K562 (cell line): ENCODE measurements around the gene PKP1. TPM values are rescaled to one million over a fixed set of nuclear protein-coding genes. Genes with fewer than 3 reads are reported as not detected.

Experiments
- ATAC-seq: fragments of 200-7000 bp; cut with Tn5 transposase; 3 replicates; pipeline ENCODE4 v1.9.1; 2020; ENCODE audit warnings: moderate library complexity
- BruUV-seq: library from RNA; stranded (reverse); fragments of 400-500 nt; replicated peaks from 2 replicates; lab custom pipeline; 2021; lab: Mats Ljungman, UMichigan
- CTCF ChIA-PET: fragments of 300-600 bp; formaldehyde crosslinking; extraction: SDS; loops from one replicate; lab custom pipeline; 2021; ENCODE audit warnings: low intra/inter-chr PET ratio; lab: Yijun Ruan, JAX
- POLR2A ChIA-PET: fragments of 300-600, 350-650 bp; sonication (Branson Sonifier 250); formaldehyde crosslinking; extraction: SDS; loops from one replicate; lab custom pipeline; 2021; ENCODE audit warnings: antibody characterized with exemption, inconsistent platforms; lab: Yijun Ruan, JAX
- DNase-seq, 4 experiments: peaks; one replicate each; pipeline versions ENCODE4 v3.0.0 to v3.0.0-alpha.2; 2011 to 2018; ENCODE audit warnings: low spot score in 3 of 4, mixed read lengths in 3 of 4; ENCODE audit errors: extremely low read depth in 1 of 4
- FAIRE-seq: peaks from 2 replicates; lab custom pipeline; 2011; peaks lifted over from hg19 to GRCh38; lab: Jason Lieb, UNC
- H2AFZ ChIP-seq: 2 replicates; pipeline ENCODE4 v1.6.0; 2011; ENCODE audit warnings: low read depth, low read length, control low read depth, inconsistent platforms
- H3K27ac ChIP-seq: fragments of 200-600 bp; 3 replicates; pipeline ENCODE4 v1.8.0; 2011; ENCODE audit warnings: low read depth, mild to moderate bottlenecking, control low read depth, inconsistent platforms, low read length, moderate library complexity, mixed read lengths; ENCODE audit errors: extremely low read depth
- H3K27me3 ChIP-seq, 2 experiments: fragments of 300-600 bp in 1 of 2; 2 replicates in 1 of 2; 3 replicates in 1 of 2; pipeline versions ENCODE4 v1.6.0 to v1.8.0; 2011; ENCODE audit warnings: inconsistent platforms in 2 of 2, low read length in 2 of 2, mild to moderate bottlenecking in 1 of 2, mixed read lengths in 1 of 2, moderate library complexity in 1 of 2; ENCODE audit not compliant: control insufficient read depth in 2 of 2, insufficient read depth in 2 of 2
- H3K36me3 ChIP-seq: fragments of 300-600 bp; 3 replicates; pipeline ENCODE4 v1.8.0; 2011; ENCODE audit warnings: mild to moderate bottlenecking, low read length, inconsistent platforms; ENCODE audit not compliant: control insufficient read depth, insufficient read depth
- H3K4me1 ChIP-seq, 2 experiments: fragments of 200-600 bp in 1 of 2; replicated peaks in 1 of 2; 2 replicates in 1 of 2; 3 replicates in 1 of 2; pipeline versions ENCODE4 v1.5.1 to v1.8.0; 2011; ENCODE audit warnings: inconsistent platforms in 2 of 2, low read length in 2 of 2, mild to moderate bottlenecking in 1 of 2, mixed read lengths in 1 of 2, moderate library complexity in 1 of 2; ENCODE audit not compliant: control insufficient read depth in 2 of 2, insufficient read depth in 2 of 2
- H3K4me2 ChIP-seq: 2 replicates; pipeline ENCODE4 v1.6.1; 2011; ENCODE audit warnings: low read length, control low read depth, inconsistent platforms, mixed read lengths; ENCODE audit not compliant: insufficient read depth
- H3K4me3 ChIP-seq: fragments of 200-600 bp; sonication (generic), shearing (Covaris generic); 2 replicates; pipeline ENCODE4 v1.5.1; 2016; ENCODE audit warnings: control low read depth, inconsistent platforms
- H3K79me2 ChIP-seq: fragments of 200-600 bp; 3 replicates; pipeline ENCODE4 v1.8.0; 2011; ENCODE audit warnings: low read length, inconsistent platforms; ENCODE audit not compliant: control insufficient read depth, insufficient read depth
- H3K9ac ChIP-seq, 2 experiments: 2 replicates each; pipeline versions ENCODE4 v1.6.0 to v1.6.1; 2011; ENCODE audit warnings: low read depth in 2 of 2, low read length in 2 of 2, control low read depth in 1 of 2, inconsistent platforms in 1 of 2, mild to moderate bottlenecking in 1 of 2, mixed read lengths in 1 of 2; ENCODE audit not compliant: insufficient read depth in 1 of 2
- H3K9me1 ChIP-seq: one replicate; pipeline ENCODE4 v1.6.0; 2011; ENCODE audit warnings: inconsistent platforms, mild to moderate bottlenecking, low read length, moderate library complexity; ENCODE audit not compliant: control insufficient read depth, insufficient read depth
- H3K9me3 ChIP-seq: replicated peaks from 2 replicates; pipeline ENCODE4 v1.5.1; 2011; ENCODE audit warnings: low read depth, low read length, inconsistent platforms; ENCODE audit not compliant: control insufficient read depth, insufficient read depth
- H4K20me1 ChIP-seq: replicated peaks from 2 replicates; pipeline ENCODE4 v1.6.1; 2011; ENCODE audit warnings: low read length, inconsistent platforms, mixed read lengths; ENCODE audit not compliant: control insufficient read depth, insufficient read depth
- CEBPG ChIP-seq, 3 experiments: fragments of 200-800 bp in 1 of 3; sonication (Bioruptor generic) in 1 of 3; sonication (generic) in 1 of 3; formaldehyde crosslinking in 1 of 3; IDR thresholded peaks in 2 of 3; conservative IDR thresholded peaks in 1 of 3; 2 replicates each; pipeline versions ENCODE4 v1.6.1 to v1.8.0; 2016 to 2022; ENCODE audit warnings: missing compliant biosample characterization in 2 of 3, missing genetic modification characterization in 2 of 3, mild to moderate bottlenecking in 1 of 3, missing genetic modification reagents in 1 of 3
- EP300 ChIP-seq: IDR thresholded peaks from 2 replicates; pipeline ENCODE4 v1.6.1; 2012; ENCODE audit warnings: low read length, improper control_type of control experiment
- HOXB6 ChIP-seq: fragments of 250-450 bp; sonication (Bioruptor Pico); IDR thresholded peaks from 2 replicates; pipeline ENCODE4 v1.5.1; 2022; ENCODE audit warnings: mild to moderate bottlenecking, borderline replicate concordance
- NELFE ChIP-seq: IDR thresholded peaks from 2 replicates; pipeline ENCODE4 v1.6.1; 2011; ENCODE audit warnings: mild to moderate bottlenecking; ENCODE audit not compliant: insufficient read depth, insufficient read length
- NFE2L1 ChIP-seq: fragments of 450-650 bp; IDR thresholded peaks from 2 replicates; pipeline ENCODE4 v1.6.1; 2016; ENCODE audit warnings: missing genetic modification characterization, low read depth, mild to moderate bottlenecking, missing compliant biosample characterization, moderate library complexity, borderline replicate concordance
- PATZ1 ChIP-seq: fragments of 250-450 bp; sonication (Bioruptor Pico); IDR thresholded peaks from 2 replicates; pipeline ENCODE4 v1.5.0; 2020; ENCODE audit warnings: mild to moderate bottlenecking, borderline replicate concordance
- ZNF212 ChIP-seq: fragments of 450-650 bp; formaldehyde crosslinking; IDR thresholded peaks from 2 replicates; pipeline ENCODE4 v1.4.0; 2020; ENCODE audit warnings: mild to moderate bottlenecking
- ZNF740 ChIP-seq, 3 experiments: fragments of 200-800 bp in 1 of 3; sonication (Bioruptor generic) in 1 of 3; sonication (generic) in 1 of 3; formaldehyde crosslinking in 1 of 3; IDR thresholded peaks; 2 replicates each; pipeline versions ENCODE4 v1.6.1 to v1.8.0; 2016 to 2022; ENCODE audit warnings: mild to moderate bottlenecking in 2 of 3, missing compliant biosample characterization in 2 of 3, missing genetic modification characterization in 2 of 3, missing genetic modification reagents in 1 of 3
- WGBS: fragments of 100-300 bp; shearing (Covaris generic); methylation state at CpG from one replicate; pipeline ENCODE4 v1.1.6; 2016; ENCODE audit warnings: low coverage, mixed read lengths; ENCODE audit not compliant: insufficient coverage; ENCODE audit errors: missing lambda C conversion rate; 5-methylcytosine and 5-hydroxymethylcytosine counted together
- in situ Hi-C: fragments of 300-500 bp; cut with MboI; formaldehyde crosslinking; loops from 4 replicates; pipeline ENCODE4 v1.15.0; 2018; ENCODE audit warnings: inconsistent platforms, mixed read lengths
- intact Hi-C: fragments of 100-400 bp; cut with micrococcal nuclease; formaldehyde crosslinking; loops from 2 replicates; pipeline ENCODE4 v1.14.2; 2022
- polyA plus RNA-seq, 8 experiments: library from polyadenylated mRNA; depleted of rRNA in 4 of 8; stranded (reverse) in 5 of 8; unstranded in 3 of 8; fragments of >200 nt; fragmentation: Nextera tagmentation in 2 of 8; fragmentation: Illumina TruSeq in 1 of 8; extraction: Ambion mirVana in 2 of 8; extraction: Trizol in 1 of 8; gene quantifications; 2 replicates each; pipeline versions ENCODE4 v1.2.1 to v1.2.3, GENCODE V29; 2011 to 2014; ENCODE audit warnings: inconsistent platforms in 1 of 8, missing spikeins in 1 of 8
- total RNA-seq, 7 experiments: library from RNA; depleted of rRNA in 6 of 7; stranded (reverse); fragments of >200 nt in 6 of 7; fragmentation: Illumina TruSeq in 2 of 7; extraction: Trizol in 2 of 7; gene quantifications; 2 replicates each; pipeline versions ENCODE4 v1.2.1 to v1.2.3, GENCODE V29; 2011 to 2021; ENCODE audit warnings: low replicate concordance in 1 of 7

Gene PKP1
- total and polyA plus RNA-seq, 9 of the 15 experiments (the other 6 are each of a cell fraction or from before 2014, with no cell fraction given) = not detected

DNA sequence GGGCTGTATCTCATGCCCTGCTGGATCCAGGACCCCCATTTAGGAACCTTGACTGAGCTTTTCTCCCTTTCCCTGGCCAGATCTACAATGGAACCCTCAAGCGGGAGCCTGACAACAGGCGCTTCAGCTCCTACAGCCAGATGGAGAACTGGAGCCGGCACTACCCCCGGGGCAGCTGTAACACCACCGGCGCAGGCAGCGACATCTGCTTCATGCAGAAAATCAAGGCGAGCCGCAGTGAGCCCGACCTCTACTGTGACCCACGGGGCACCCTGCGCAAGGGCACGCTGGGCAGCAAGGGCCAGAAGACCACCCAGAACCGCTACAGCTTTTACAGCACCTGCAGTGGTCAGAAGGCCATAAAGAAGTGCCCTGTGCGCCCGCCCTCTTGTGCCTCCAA, 29.8 kb downstream of the PKP1 start (continued):
- TF ChIP-seq ZNF740 (CRISPR knock-in tag; IDR thresholded peaks at IDR 0.05) (no peak), ZNF740 (tag; IDR thresholded peaks at IDR 0.05) (no peak), CEBPG (CRISPR knock-in tag; IDR thresholded peaks at IDR 0.05) (no peak), CEBPG (tag; conservative IDR thresholded peaks at IDR 0.05 in 1 of 2, IDR thresholded peaks at IDR 0.05 in 1 of 2) (no peak)

GRCh38 chr1:201316556-201316955, 33.2 kb downstream of the PKP1 start:
- no peak for DNase-seq
- no peak overlapping the region for H3K4me3 ChIP-seq
- H2AFZ ChIP-seq = no peak overlapping the region
- intact Hi-C loops = no loop called here
- H3K79me2 ChIP-seq = no peaks in the 10 kb centered on the region
- no peak for ATAC-seq
- POLR2A ChIA-PET = interaction anchor here (0.6 to 0.7 kb wide), 2 partner anchors 89 to 1102 kb away, joined by 4 to 5 read pairs; no protein-coding TSS in a partner anchor
- TF ChIP-seq ZNF212 (CRISPR knock-in tag) (no peak), PATZ1 (CRISPR knock-in tag) (no peak), NFE2L1 (tag) (no peak), NELFE (no peak), HOXB6 (CRISPR knock-in tag) (no peak), EP300 (no peak)
- TF ChIP-seq, all 486 proteins: peak for 0
- H3K27ac ChIP-seq = no peak overlapping the region
- H3K27me3 ChIP-seq = peaks cover 45 to 94% of the 10 kb centered on the region in 2 experiments
- H3K9me1 ChIP-seq = no peaks in the 10 kb centered on the region
- H4K20me1 ChIP-seq = peaks cover 8% of the 10 kb centered on the region
- CTCF ChIA-PET = no interaction called here
- H3K36me3 ChIP-seq = no peaks in the 10 kb centered on the region
- H3K9ac ChIP-seq = no peak overlapping the region
- WGBS = 1% methylated on average over 5 of the region's 5 CpGs
- FAIRE-seq = no peak
- in situ Hi-C loops = no loop called here
- BruUV-seq = no TSS peak
- no peaks in the 10 kb centered on the region for H3K9me3 ChIP-seq
- H3K4me1 ChIP-seq = 0 out of 5 replicates have a peak, but pooled peaks cover 0 to 2% of the 10 kb centered on the region in 2 experiments
- H3K4me2 ChIP-seq = no peak overlapping the region
